ENCODE data around the gene GNAI2. TPM values are rescaled to one million over a fixed set of nuclear protein-coding genes. Genes with fewer than 3 reads are reported as not detected.

The GNAI2 gene
- total RNA-seq, 4 donors from 2014 or later: 157 to 305 (median 241) TPM

- peak; percentile 25 for ATAC-seq (ENCODE audit: low FRiP score)
- DNase-seq (ENCODE audit: low spot score): no peak
- no peak for TF ChIP-seq CTCF (IDR thresholded peaks at IDR 0.05)
These were observed 29.0 kb downstream of the GNAI2 start for GRCh38 chr3:50264964-50265485.

- DNase-seq (ENCODE audit: low spot score) (no peak), ATAC-seq (ENCODE audit: low FRiP score) (no peak)
- TF ChIP-seq CTCF (IDR thresholded peaks at IDR 0.05): no peak
These were observed 29.6 kb downstream of the GNAI2 start for GRCh38 chr3:50265571-50265970.

GRCh38 chr3:50266017-50266416 lies 30.0 kb downstream of the GNAI2 start:
- ATAC-seq (ENCODE audit: low FRiP score): no peak
- no peak for DNase-seq (ENCODE audit: low spot score)
- no peak for TF ChIP-seq CTCF (IDR thresholded peaks at IDR 0.05)

- TF ChIP-seq CTCF (IDR thresholded peaks at IDR 0.05): no peak
- ATAC-seq (ENCODE audit: low FRiP score) (no peak), DNase-seq (ENCODE audit: low spot score) (no peak)
These were observed 30.8 kb downstream of the GNAI2 start for GRCh38 chr3:50266836-50267235.

GRCh38 chr3:50267280-50267913 lies 31.4 kb downstream of the GNAI2 start:
- TF ChIP-seq CTCF (IDR thresholded peaks at IDR 0.05): no peak
- DNase-seq (ENCODE audit: low spot score): no peak
- ATAC-seq (ENCODE audit: low FRiP score): no peak

- TF ChIP-seq CTCF (IDR thresholded peaks at IDR 0.05): no peak
- no peak for ATAC-seq (ENCODE audit: low FRiP score)
These were observed 32.3 kb downstream of the GNAI2 start for GRCh38 chr3:50268276-50268675.

More at GRCh38 chr3:50268276-50268675, 32.3 kb downstream of the GNAI2 start:
- no peak for DNase-seq (ENCODE audit: low spot score)
